Ishikawa (cell line): Measurements from ENCODE around the gene LCMT1.
A peak's percentile ranks its signal among the peaks of the same experiment; 100 is the strongest.

Experiments
- CEBPB ChIP-seq: IDR thresholded peaks from 2 replicates; pipeline ENCODE4 v1.6.1; 2012
- CREB1 ChIP-seq: IDR thresholded peaks from 2 replicates; pipeline ENCODE4 v1.6.1; 2012; ENCODE audit warnings: low read depth
- EGR1 ChIP-seq: IDR thresholded peaks from 2 replicates; pipeline ENCODE4 v1.6.1; 2012
- EP300 ChIP-seq: IDR thresholded peaks from 2 replicates; pipeline ENCODE4 v1.6.1; 2012; ENCODE audit warnings: borderline replicate concordance
- FOXM1 ChIP-seq: IDR thresholded peaks from 2 replicates; pipeline ENCODE4 v1.6.1; 2012; ENCODE audit warnings: low read depth, borderline replicate concordance
- MAX ChIP-seq: IDR thresholded peaks from 2 replicates; pipeline ENCODE4 v1.6.1; 2012
- NFIC ChIP-seq: IDR thresholded peaks from 2 replicates; pipeline ENCODE4 v1.6.1; 2012
- RAD21 ChIP-seq: IDR thresholded peaks from 2 replicates; pipeline ENCODE4 v1.6.1; 2012; ENCODE audit warnings: low read depth
- TAF1 ChIP-seq: IDR thresholded peaks from 2 replicates; pipeline ENCODE4 v1.6.1; 2012; ENCODE audit warnings: low read depth, mild to moderate bottlenecking
- TCF12 ChIP-seq: IDR thresholded peaks from 2 replicates; pipeline ENCODE4 v1.6.1; 2012; ENCODE audit warnings: low read depth
- TEAD4 ChIP-seq: IDR thresholded peaks from 2 replicates; pipeline ENCODE4 v1.6.1; 2012
- YY1 ChIP-seq: IDR thresholded peaks from 2 replicates; pipeline ENCODE4 v1.6.1; 2012; ENCODE audit warnings: low read depth
- ZBTB7A ChIP-seq: IDR thresholded peaks from 2 replicates; pipeline ENCODE4 v1.6.1; 2012; ENCODE audit warnings: low read depth
- TF ChIP-seq, protein P1 (sequence below): IDR thresholded peaks from 2 replicates; pipeline ENCODE4 v1.6.1; 2012
- TF ChIP-seq, protein P2 (sequence below): IDR thresholded peaks from 2 replicates; pipeline ENCODE4 v1.6.1; 2012; ENCODE audit warnings: low read depth, mild to moderate bottlenecking

Gene LCMT1

GRCh38 chr16:25126820-25127232 lies 15.3 kb downstream of the LCMT1 start:
- peak; percentile 52 for TF ChIP-seq RAD21
- no peak for TF ChIP-seq TCF12
- TF ChIP-seq MAX: no peak
- TF ChIP-seq EGR1: no peak
- no peak for TF ChIP-seq ZBTB7A
- TF ChIP-seq TEAD4: no peak

DNA sequence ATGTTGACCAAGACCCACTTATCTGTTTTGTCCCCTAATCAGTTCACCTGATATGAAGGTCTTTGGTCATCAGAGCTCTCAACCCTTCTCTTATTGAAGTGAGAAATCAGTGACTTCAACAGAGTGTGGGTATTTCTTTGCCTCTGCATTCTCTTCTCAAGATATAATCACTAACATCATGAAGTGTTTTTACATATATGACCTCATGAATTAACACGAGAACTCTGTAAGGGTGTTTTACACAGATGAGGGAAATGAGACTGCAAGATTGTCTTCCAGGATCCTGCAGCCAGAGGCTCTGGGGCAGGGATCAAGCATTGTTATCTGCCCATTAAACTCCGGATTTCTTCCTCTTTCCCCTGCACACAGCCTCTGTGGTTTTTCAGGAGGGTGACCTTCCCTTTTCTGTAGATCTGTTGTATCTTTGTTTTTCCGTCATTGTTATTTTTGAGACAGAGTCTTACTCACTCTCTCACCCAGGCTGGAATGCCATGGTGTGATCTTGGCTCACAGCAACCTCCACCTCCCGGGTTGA lies 22.7 kb downstream of the LCMT1 start:
- TF ChIP-seq EGR1 (no peak), EP300 (no peak), CREB1 (no peak), TCF12 (no peak), CEBPB (no peak), RAD21 (no peak), TAF1 (no peak), NFIC (no peak), TEAD4 (no peak), ZBTB7A (no peak), YY1 (no peak), MAX (no peak), FOXM1 (no peak)
- TF ChIP-seq, protein P1, sequence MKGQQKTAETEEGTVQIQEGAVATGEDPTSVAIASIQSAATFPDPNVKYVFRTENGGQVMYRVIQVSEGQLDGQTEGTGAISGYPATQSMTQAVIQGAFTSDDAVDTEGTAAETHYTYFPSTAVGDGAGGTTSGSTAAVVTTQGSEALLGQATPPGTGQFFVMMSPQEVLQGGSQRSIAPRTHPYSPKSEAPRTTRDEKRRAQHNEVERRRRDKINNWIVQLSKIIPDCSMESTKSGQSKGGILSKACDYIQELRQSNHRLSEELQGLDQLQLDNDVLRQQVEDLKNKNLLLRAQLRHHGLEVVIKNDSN: no peak
- TF ChIP-seq, protein P2, sequence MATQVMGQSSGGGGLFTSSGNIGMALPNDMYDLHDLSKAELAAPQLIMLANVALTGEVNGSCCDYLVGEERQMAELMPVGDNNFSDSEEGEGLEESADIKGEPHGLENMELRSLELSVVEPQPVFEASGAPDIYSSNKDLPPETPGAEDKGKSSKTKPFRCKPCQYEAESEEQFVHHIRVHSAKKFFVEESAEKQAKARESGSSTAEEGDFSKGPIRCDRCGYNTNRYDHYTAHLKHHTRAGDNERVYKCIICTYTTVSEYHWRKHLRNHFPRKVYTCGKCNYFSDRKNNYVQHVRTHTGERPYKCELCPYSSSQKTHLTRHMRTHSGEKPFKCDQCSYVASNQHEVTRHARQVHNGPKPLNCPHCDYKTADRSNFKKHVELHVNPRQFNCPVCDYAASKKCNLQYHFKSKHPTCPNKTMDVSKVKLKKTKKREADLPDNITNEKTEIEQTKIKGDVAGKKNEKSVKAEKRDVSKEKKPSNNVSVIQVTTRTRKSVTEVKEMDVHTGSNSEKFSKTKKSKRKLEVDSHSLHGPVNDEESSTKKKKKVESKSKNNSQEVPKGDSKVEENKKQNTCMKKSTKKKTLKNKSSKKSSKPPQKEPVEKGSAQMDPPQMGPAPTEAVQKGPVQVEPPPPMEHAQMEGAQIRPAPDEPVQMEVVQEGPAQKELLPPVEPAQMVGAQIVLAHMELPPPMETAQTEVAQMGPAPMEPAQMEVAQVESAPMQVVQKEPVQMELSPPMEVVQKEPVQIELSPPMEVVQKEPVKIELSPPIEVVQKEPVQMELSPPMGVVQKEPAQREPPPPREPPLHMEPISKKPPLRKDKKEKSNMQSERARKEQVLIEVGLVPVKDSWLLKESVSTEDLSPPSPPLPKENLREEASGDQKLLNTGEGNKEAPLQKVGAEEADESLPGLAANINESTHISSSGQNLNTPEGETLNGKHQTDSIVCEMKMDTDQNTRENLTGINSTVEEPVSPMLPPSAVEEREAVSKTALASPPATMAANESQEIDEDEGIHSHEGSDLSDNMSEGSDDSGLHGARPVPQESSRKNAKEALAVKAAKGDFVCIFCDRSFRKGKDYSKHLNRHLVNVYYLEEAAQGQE: no peak

- TF ChIP-seq TCF12 (no peak), CREB1 (no peak), TEAD4 (no peak), FOXM1 (no peak), EGR1 (no peak), NFIC (no peak), EP300 (no peak), MAX (no peak), RAD21 (no peak), TAF1 (no peak), CEBPB (no peak)
- TF ChIP-seq, protein P2: no peak
Measured at GRCh38 chr16:25135254-25135878, 23.8 kb downstream of the LCMT1 start.

GRCh38 chr16:25138130-25138529 lies 26.6 kb downstream of the LCMT1 start:
- TF ChIP-seq YY1: no peak
- TF ChIP-seq EGR1: no peak
- TF ChIP-seq CREB1: no peak
- no peak for TF ChIP-seq NFIC
- TF ChIP-seq, protein P1: no peak
- TF ChIP-seq TCF12: no peak
- no peak for TF ChIP-seq CEBPB
- TF ChIP-seq TAF1: no peak
- no peak for TF ChIP-seq RAD21
- no peak for TF ChIP-seq ZBTB7A
- TF ChIP-seq MAX: no peak
- TF ChIP-seq, protein P2: no peak
- TF ChIP-seq EP300: no peak
